NCI-H82 treated with DMSO at 0.1 percent for 48 hours (cell line): ENCODE data around the gene LMO2.

Experiments used
- DNase-seq: peaks from one replicate; lab custom pipeline; 2025; ENCODE audit not compliant: unreplicated experiment; lab: John Stamatoyannopoulos, UW

The LMO2 gene

GRCh38 chr11:33915526-33915925, 23.6 kb upstream of the LMO2 start:
- DNase-seq, result no peak

GRCh38 chr11:33913991-33914390, 22.1 kb upstream of the LMO2 start:
- DNase-seq, result no peak

- DNase-seq, result peak; percentile 49
Measured at GRCh38 chr11:33912405-33913361, 20.8 kb upstream of the LMO2 start.

- DNase-seq, result no peak
Measured at GRCh38 chr11:33910958-33911339, 19.1 kb upstream of the LMO2 start.

GRCh38 chr11:33910296-33910957, 18.6 kb upstream of the LMO2 start:
- no peak for DNase-seq

GRCh38 chr11:33909552-33909951, 17.7 kb upstream of the LMO2 start:
- DNase-seq, result no peak

GRCh38 chr11:33909150-33909549, 17.3 kb upstream of the LMO2 start:
- DNase-seq, result no peak

GRCh38 chr11:33907421-33907820, 15.5 kb upstream of the LMO2 start:
- DNase-seq, result peak; percentile 86

GRCh38 chr11:33906484-33907186, 14.8 kb upstream of the LMO2 start:
- DNase-seq, result no peak

- no peak for DNase-seq
Measured at GRCh38 chr11:33904102-33904501, 12.2 kb upstream of the LMO2 start.

- DNase-seq, result no peak
Measured at GRCh38 chr11:33900159-33900840, 8.4 kb upstream of the LMO2 start.

GRCh38 chr11:33899400-33900037, 7.6 kb upstream of the LMO2 start:
- peak; percentile 84 for DNase-seq

- no peak for DNase-seq
Measured at GRCh38 chr11:33898957-33899356, 7.1 kb upstream of the LMO2 start.

- DNase-seq, result no peak
Measured at GRCh38 chr11:33897761-33898375, 6.0 kb upstream of the LMO2 start.

GRCh38 chr11:33896911-33897310, 5.0 kb upstream of the LMO2 start:
- no peak for DNase-seq

GRCh38 chr11:33895752-33896137, 3.9 kb upstream of the LMO2 start:
- peak; percentile 82 for DNase-seq

GRCh38 chr11:33894398-33894746, 2.5 kb upstream of the LMO2 start:
- DNase-seq, result no peak

GRCh38 chr11:33893711-33894397, 2.0 kb upstream of the LMO2 start:
- no peak for DNase-seq

- no peak for DNase-seq
Measured at GRCh38 chr11:33892906-33893594, 1.2 kb upstream of the LMO2 start.
